BLaER1 treated with 17β-estradiol and CSF1 and Interleukin-3, amounts not matched to agents 10 nM and 100 nM (cell line): ENCODE measurements around the gene IQSEC3.

Source experiments
- H3K27ac ChIP-seq, 11 experiments: shearing (Covaris generic); formaldehyde crosslinking; 2 replicates each; pipeline ENCODE4 v1.8.1; 2022
- H3K27me3 ChIP-seq, 11 experiments: shearing (Covaris generic); formaldehyde crosslinking; 2 replicates each; pipeline ENCODE4 v1.8.1; 2022
- H3K36me3 ChIP-seq, 11 experiments: shearing (Covaris generic); formaldehyde crosslinking; 2 replicates each; pipeline ENCODE4 v1.8.1; 2022
- H3K4me1 ChIP-seq, 10 experiments: shearing (Covaris generic); formaldehyde crosslinking; 2 replicates each; pipeline ENCODE4 v1.8.1; 2022
- H3K4me2 ChIP-seq, 11 experiments: shearing (Covaris generic); formaldehyde crosslinking; 2 replicates each; pipeline ENCODE4 v1.8.1; 2022
- H3K4me3 ChIP-seq, 10 experiments: shearing (Covaris generic); formaldehyde crosslinking; 2 replicates each; pipeline ENCODE4 v1.8.1; 2022
- H3K9ac ChIP-seq, 11 experiments: shearing (Covaris generic); formaldehyde crosslinking; 2 replicates each; pipeline ENCODE4 v1.8.1; 2022
- H3K9me3 ChIP-seq, 11 experiments: shearing (Covaris generic); formaldehyde crosslinking; replicated peaks in 1 of 11; 2 replicates each; pipeline ENCODE4 v1.8.1; 2022
- H4K20me1 ChIP-seq, 11 experiments: shearing (Covaris generic); formaldehyde crosslinking; 2 replicates each; pipeline ENCODE4 v1.8.1; 2022
- Cebpa-rat ChIP-seq, 11 experiments: shearing (Covaris generic); IDR thresholded peaks; 2 replicates each; pipeline ENCODE4 v1.8.1; 2022

IQSEC3 gene

GRCh38 chr12:210277-211141 lies 143.9 kb downstream of the IQSEC3 start:
- H4K20me1 ChIP-seq, result no peaks in the 10 kb centered on the region
- H3K36me3 ChIP-seq, result no peaks in the 10 kb centered on the region
- no peaks in the 10 kb centered on the region for H3K9me3 ChIP-seq
- peak overlapping the region in 1 of 11 experiments; percentile 16; a peak in 1 of 22 replicates for H3K9ac ChIP-seq
- peak overlapping the region in 3 of 11 experiments; percentile 88 to 99 (median 98); a peak in 3 of 22 replicates for H3K4me2 ChIP-seq
- H3K4me3 ChIP-seq, result no peak overlapping the region
- peak overlapping the region in 6 of 11 experiments; percentile 17 to 83 (median 76); a peak in 7 of 22 replicates for H3K27ac ChIP-seq
- H3K27me3 ChIP-seq, result peaks cover 0 to 11% (median 0%) of the 10 kb centered on the region in 11 experiments; a peak in 3 of 22 replicates
- peaks cover 34 to 56% (median 43%) of the 10 kb centered on the region in 10 experiments for H3K4me1 ChIP-seq
- no peak for TF ChIP-seq Cebpa-rat (IDR thresholded peaks at IDR 0.05)

- Histone ChIP-seq H3K9me3 (no peaks in the 10 kb centered on the region), H3K9ac (peak overlapping the region in 1 of 11 experiments; percentile 16; a peak in 1 of 22 replicates), H3K4me2 (peak overlapping the region in 6 of 11 experiments; percentile 85 to 99 (median 92); a peak in 8 of 22 replicates), H4K20me1 (no peaks in the 10 kb centered on the region), H3K27ac (peak overlapping the region in 7 of 11 experiments; percentile 17 to 83 (median 76); a peak in 9 of 22 replicates), H3K27me3 (peaks cover 0 to 11% (median 0%) of the 10 kb centered on the region in 11 experiments; a peak in 3 of 22 replicates), H3K4me3 (no peak overlapping the region), H3K4me1 (peaks cover 34 to 59% (median 44%) of the 10 kb centered on the region in 10 experiments), H3K36me3 (no peaks in the 10 kb centered on the region)
- no peak for TF ChIP-seq Cebpa-rat (IDR thresholded peaks at IDR 0.05)
Observed at GRCh38 chr12:211142-211465, 144.5 kb downstream of the IQSEC3 start.

GRCh38 chr12:211639-212414 lies 145.3 kb downstream of the IQSEC3 start:
- Histone ChIP-seq H3K27ac (peak overlapping the region; percentile 40 to 83 (median 60); a peak in 19 of 22 replicates), H4K20me1 (no peaks in the 10 kb centered on the region), H3K4me2 (peak overlapping the region; percentile 84 to 99 (median 89)), H3K4me1 (peaks cover 34 to 59% (median 44%) of the 10 kb centered on the region in 10 experiments), H3K27me3 (peaks cover 0 to 11% (median 0%) of the 10 kb centered on the region in 11 experiments; a peak in 3 of 22 replicates), H3K36me3 (no peaks in the 10 kb centered on the region), H3K9me3 (no peaks in the 10 kb centered on the region), H3K4me3 (peak overlapping the region in 2 of 10 experiments; percentile 39 to 51; a peak in 3 of 20 replicates), H3K9ac (peak overlapping the region in 9 of 11 experiments; percentile 20 to 75 (median 59); a peak in 13 of 22 replicates)
- 0 out of 22 replicates have a peak, but pooled peaks of 1 of the 11 experiments have one; percentile 21 for TF ChIP-seq Cebpa-rat (IDR thresholded peaks at IDR 0.05)

GRCh38 chr12:212415-212714 lies 145.8 kb downstream of the IQSEC3 start:
- Histone ChIP-seq H3K27me3 (peaks cover 0 to 11% (median 0%) of the 10 kb centered on the region in 11 experiments; a peak in 3 of 22 replicates), H3K4me2 (peak overlapping the region; percentile 84 to 99 (median 89)), H3K36me3 (no peaks in the 10 kb centered on the region), H4K20me1 (no peaks in the 10 kb centered on the region), H3K9me3 (no peaks in the 10 kb centered on the region), H3K4me3 (peak overlapping the region in 6 of 10 experiments; percentile 29 to 64 (median 45); a peak in 11 of 20 replicates), H3K27ac (peak overlapping the region; percentile 40 to 83 (median 64); a peak in 18 of 22 replicates), H3K4me1 (peaks cover 34 to 59% (median 44%) of the 10 kb centered on the region in 10 experiments), H3K9ac (peak overlapping the region; percentile 13 to 75 (median 53); a peak in 17 of 22 replicates)
- 0 out of 22 replicates have a peak, but pooled peaks of 1 of the 11 experiments have one; percentile 33 for TF ChIP-seq Cebpa-rat (IDR thresholded peaks at IDR 0.05)

GRCh38 chr12:212715-213526 lies 146.4 kb downstream of the IQSEC3 start:
- Histone ChIP-seq H3K4me3 (peak overlapping the region in 7 of 10 experiments; percentile 18 to 64 (median 39); a peak in 12 of 20 replicates), H4K20me1 (no peaks in the 10 kb centered on the region), H3K9ac (peak overlapping the region; percentile 13 to 75 (median 53); a peak in 19 of 22 replicates), H3K4me2 (peak overlapping the region; percentile 84 to 99 (median 89)), H3K9me3 (no peaks in the 10 kb centered on the region), H3K36me3 (no peaks in the 10 kb centered on the region), H3K4me1 (peaks cover 34 to 59% (median 44%) of the 10 kb centered on the region in 10 experiments), H3K27ac (peak overlapping the region; percentile 40 to 83 (median 64); a peak in 17 of 22 replicates), H3K27me3 (peaks cover 0 to 11% (median 0%) of the 10 kb centered on the region in 11 experiments; a peak in 3 of 22 replicates)
- TF ChIP-seq Cebpa-rat (IDR thresholded peaks at IDR 0.05), result no peak

GRCh38 chr12:213527-213932 lies 147.0 kb downstream of the IQSEC3 start:
- no peaks in the 10 kb centered on the region for H3K36me3 ChIP-seq
- peaks cover 34 to 59% (median 44%) of the 10 kb centered on the region in 10 experiments for H3K4me1 ChIP-seq
- peak overlapping the region in 9 of 11 experiments; percentile 20 to 75 (median 59); a peak in 14 of 22 replicates for H3K9ac ChIP-seq
- no peaks in the 10 kb centered on the region for H3K9me3 ChIP-seq
- H3K4me3 ChIP-seq, result peak overlapping the region in 7 of 10 experiments; percentile 18 to 64 (median 39); a peak in 12 of 20 replicates
- H3K4me2 ChIP-seq, result peak overlapping the region; percentile 84 to 99 (median 89)
- H3K27ac ChIP-seq, result peak overlapping the region in 6 of 11 experiments; percentile 64 to 83 (median 76); a peak in 11 of 22 replicates
- H3K27me3 ChIP-seq, result peaks cover 0 to 11% (median 0%) of the 10 kb centered on the region in 11 experiments; a peak in 3 of 22 replicates
- H4K20me1 ChIP-seq, result no peaks in the 10 kb centered on the region
- TF ChIP-seq Cebpa-rat (IDR thresholded peaks at IDR 0.05), result no peak

- H4K20me1 ChIP-seq, result no peaks in the 10 kb centered on the region
- peak within 1 kb of the TSS in 10 of 11 experiments; percentile 40 to 83 (median 66); a peak in 16 of 22 replicates for H3K27ac ChIP-seq
- H3K27me3 ChIP-seq, result peaks cover 0 to 11% (median 0%) of the 10 kb centered on the region in 11 experiments; a peak in 3 of 22 replicates
- peak within 1 kb of the TSS in 7 of 10 experiments; percentile 18 to 64 (median 39); a peak in 12 of 20 replicates for H3K4me3 ChIP-seq
- TF ChIP-seq Cebpa-rat (IDR thresholded peaks at IDR 0.05), result no peak
- H3K36me3 ChIP-seq, result no peaks in the 10 kb centered on the region
- peaks cover 34 to 55% (median 44%) of the 10 kb centered on the region in 10 experiments for H3K4me1 ChIP-seq
- H3K9me3 ChIP-seq, result no peaks in the 10 kb centered on the region
- peak within 1 kb of the TSS; percentile 84 to 99 (median 89) for H3K4me2 ChIP-seq
- H3K9ac ChIP-seq, result peak within 1 kb of the TSS in 10 of 11 experiments; percentile 20 to 75 (median 56); a peak in 16 of 22 replicates
Observed at GRCh38 chr12:214003-214741, 147.6 kb downstream of the IQSEC3 start, which contains the start of gene SLC6A12. Gene SLC6A12, minus strand, starts transcription at chr12:214157. Its CDS starts 4,171 bp downstream, at chr12:209986.
